Measurements from ENCODE around the gene PROS1. TPM values are rescaled to one million over a fixed set of nuclear protein-coding genes. Genes with fewer than 3 reads are reported as not detected.

PROS1 gene
- total and polyA plus RNA-seq, 9 of the 15 experiments (the other 6 are each of a cell fraction or from before 2014, with no cell fraction given), result 5.5 to 50.5 (median 22.7) TPM

DNA sequence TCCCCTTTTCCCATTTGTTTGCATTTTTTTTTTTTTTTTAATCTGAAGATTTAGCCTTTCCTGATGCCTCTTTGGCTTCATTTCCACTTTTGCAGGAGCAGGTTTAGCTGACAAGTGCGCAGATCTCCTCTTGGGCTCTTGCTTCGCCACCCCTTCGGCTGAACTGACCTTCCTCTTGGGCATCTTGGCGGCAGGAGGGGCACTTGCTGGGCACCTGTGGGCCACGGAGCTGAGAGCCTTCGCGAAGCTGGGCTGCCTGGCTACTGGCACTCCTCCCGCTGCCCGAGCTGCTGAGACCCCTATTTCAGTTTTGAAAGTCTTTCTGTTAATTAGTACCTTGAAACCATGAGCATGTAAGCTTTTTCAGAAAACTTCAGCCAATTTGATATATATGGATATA, 15.1 kb upstream of the PROS1 start:
- Histone ChIP-seq H3K4me3 (no peak overlapping the region), H3K9ac (ENCODE audit: insufficient read depth in 1 of 2, low read depth in 2 of 2, low read length in 2 of 2) (no peak overlapping the region), H3K4me2 (ENCODE audit: insufficient read depth, low read length) (no peak overlapping the region), H3K4me1 (replicated peaks in 1 of 2; ENCODE audit: control insufficient read depth in 2 of 2, insufficient read depth in 2 of 2, low read length in 2 of 2) (peaks cover 2 to 6% of the 10 kb centered on the region in 2 experiments; a peak in 2 of 5 replicates), H3K36me3 (ENCODE audit: control insufficient read depth, insufficient read depth, low read length) (no peaks in the 10 kb centered on the region), H3K9me3 (replicated peaks; ENCODE audit: control insufficient read depth, insufficient read depth, low read depth, low read length) (no peaks in the 10 kb centered on the region), H3K9me1 (ENCODE audit: control insufficient read depth, insufficient read depth, low read length) (no peaks in the 10 kb centered on the region), H3K79me2 (ENCODE audit: control insufficient read depth, insufficient read depth, low read length) (peaks cover 70% of the 10 kb centered on the region), H4K20me1 (replicated peaks; ENCODE audit: control insufficient read depth, insufficient read depth, low read length) (no peaks in the 10 kb centered on the region), H3K27ac (ENCODE audit: extremely low read depth, low read depth, low read length) (no peak overlapping the region), H3K27me3 (ENCODE audit: control insufficient read depth in 2 of 2, insufficient read depth in 2 of 2, low read length in 2 of 2) (no peaks in the 10 kb centered on the region), H2AFZ (ENCODE audit: low read depth, low read length) (no peak overlapping the region)
- intact Hi-C loops (cut with micrococcal nuclease), result no loop called here
- TF ChIP-seq, protein P1, sequence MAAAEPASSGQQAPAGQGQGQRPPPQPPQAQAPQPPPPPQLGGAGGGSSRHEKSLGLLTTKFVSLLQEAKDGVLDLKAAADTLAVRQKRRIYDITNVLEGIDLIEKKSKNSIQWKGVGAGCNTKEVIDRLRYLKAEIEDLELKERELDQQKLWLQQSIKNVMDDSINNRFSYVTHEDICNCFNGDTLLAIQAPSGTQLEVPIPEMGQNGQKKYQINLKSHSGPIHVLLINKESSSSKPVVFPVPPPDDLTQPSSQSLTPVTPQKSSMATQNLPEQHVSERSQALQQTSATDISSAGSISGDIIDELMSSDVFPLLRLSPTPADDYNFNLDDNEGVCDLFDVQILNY (CRISPR knock-in tag; IDR thresholded peaks at IDR 0.05), result no peak
- TF ChIP-seq CEBPG (CRISPR knock-in tag; IDR thresholded peaks at IDR 0.05) (no peak), CEBPG (tag; conservative IDR thresholded peaks at IDR 0.05 in 1 of 2, IDR thresholded peaks at IDR 0.05 in 1 of 2) (no peak), ZNF197 (CRISPR knock-in tag; IDR thresholded peaks at IDR 0.05; ENCODE audit: low read depth) (no peak), EP300 (IDR thresholded peaks at IDR 0.05; ENCODE audit: low read length) (no peak), ZNF316 (IDR thresholded peaks at IDR 0.05) (no peak)
- TF ChIP-seq, protein P2, sequence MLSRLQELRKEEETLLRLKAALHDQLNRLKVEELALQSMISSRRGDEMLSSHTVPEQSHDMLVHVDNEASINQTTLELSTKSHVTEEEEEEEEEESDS (CRISPR knock-in tag; IDR thresholded peaks at IDR 0.05), result no peak
- TF ChIP-seq, protein P3, sequence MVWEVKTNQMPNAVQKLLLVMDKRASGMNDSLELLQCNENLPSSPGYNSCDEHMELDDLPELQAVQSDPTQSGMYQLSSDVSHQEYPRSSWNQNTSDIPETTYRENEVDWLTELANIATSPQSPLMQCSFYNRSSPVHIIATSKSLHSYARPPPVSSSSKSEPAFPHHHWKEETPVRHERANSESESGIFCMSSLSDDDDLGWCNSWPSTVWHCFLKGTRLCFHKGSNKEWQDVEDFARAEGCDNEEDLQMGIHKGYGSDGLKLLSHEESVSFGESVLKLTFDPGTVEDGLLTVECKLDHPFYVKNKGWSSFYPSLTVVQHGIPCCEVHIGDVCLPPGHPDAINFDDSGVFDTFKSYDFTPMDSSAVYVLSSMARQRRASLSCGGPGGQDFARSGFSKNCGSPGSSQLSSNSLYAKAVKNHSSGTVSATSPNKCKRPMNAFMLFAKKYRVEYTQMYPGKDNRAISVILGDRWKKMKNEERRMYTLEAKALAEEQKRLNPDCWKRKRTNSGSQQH (CRISPR knock-in tag; IDR thresholded peaks at IDR 0.05), result no peak
- no peak for ATAC-seq
- in situ Hi-C loops (cut with MboI), result no loop called here
- ChIA-PET CTCF (ENCODE audit: low intra/inter-chr PET ratio) (no interaction called here), POLR2A (interaction anchor here (0.7 to 1.0 kb wide), 2 partner anchors 13 to 39 kb away, joined by 3 read pairs; no protein-coding TSS in a partner anchor)
- DNase-seq (ENCODE audit: extremely low read depth in 1 of 4, low spot score in 3 of 4), result no peak
- no peak for FAIRE-seq
- WGBS (ENCODE audit: insufficient coverage, low coverage, missing lambda C conversion rate), result 80% methylated on average over 2 of the region's 9 CpGs
- no TSS peak for BruUV-seq (replicated peaks)

All from K562 (cell line).